ENCODE results near the gene DPP3.

The DPP3 gene

GRCh38 chr11:66438504-66439466 is 41.4 kb upstream of the DPP3 start, which contains the start of gene MRPL11 (continued):
- TF ChIP-seq ZBTB11 (tag by site-specific recombination; conservative IDR thresholded peaks at IDR 0.05; ENCODE audit: low read depth) (0 out of 2 replicates have a peak, but pooled peaks have one; percentile 26), ZNF280D (tag by site-specific recombination; IDR thresholded peaks at IDR 0.05) (no peak), ZNF707 (tag by site-specific recombination; IDR thresholded peaks at IDR 0.05) (no peak), ZNF221 (tag by site-specific recombination; IDR thresholded peaks at IDR 0.05; ENCODE audit: borderline replicate concordance) (no peak), ZNF391 (tag by site-specific recombination; IDR thresholded peaks at IDR 0.05; ENCODE audit: borderline replicate concordance, low read depth) (peak; percentile 23; the same call in 1 of the 2 replicates), ZNF366 (tag by site-specific recombination; conservative IDR thresholded peaks at IDR 0.05) (no peak), ZNF16 (tag by site-specific recombination; IDR thresholded peaks at IDR 0.05; ENCODE audit: low read depth) (no peak), OSR2 (tag by site-specific recombination; IDR thresholded peaks at IDR 0.05) (no peak), ZNF175 (tag by site-specific recombination; IDR thresholded peaks at IDR 0.05) (no peak), ZBTB6 (tag by site-specific recombination; IDR thresholded peaks at IDR 0.05) (no peak), ZNF518A (tag by site-specific recombination; conservative IDR thresholded peaks at IDR 0.05; ENCODE audit: low read depth) (peak; percentile 93), ZBTB44 (tag by site-specific recombination; IDR thresholded peaks at IDR 0.05) (no peak), ZNF585B (tag by site-specific recombination; IDR thresholded peaks at IDR 0.05) (no peak), ZSCAN4 (tag by site-specific recombination; IDR thresholded peaks at IDR 0.05) (no peak; the same call in 1 of the 2 replicates), ZNF549 (tag by site-specific recombination; IDR thresholded peaks at IDR 0.05) (no peak), FEZF1 (tag by site-specific recombination; IDR thresholded peaks at IDR 0.05) (no peak), ZNF792 (tag by site-specific recombination; IDR thresholded peaks at IDR 0.05) (no peak), SP7 (tag by site-specific recombination; IDR thresholded peaks at IDR 0.05) (peak; percentile 81), KLF1 (tag by site-specific recombination; IDR thresholded peaks at IDR 0.05) (peak; percentile 49), ZNF112 (tag by site-specific recombination; IDR thresholded peaks at IDR 0.05) (no peak), ZNF624 (tag by site-specific recombination; IDR thresholded peaks at IDR 0.05) (no peak), ZSCAN30 (tag by site-specific recombination; IDR thresholded peaks at IDR 0.05) (peak; percentile 45; the same call in 1 of the 2 replicates), ZNF184 (tag by site-specific recombination; IDR thresholded peaks at IDR 0.05) (no peak)
